ENCODE measurements around the gene HGFAC. TPM values are rescaled to one million over a fixed set of nuclear protein-coding genes. Genes with fewer than 3 reads are reported as not detected.

The HGFAC gene
- total and polyA plus RNA-seq, 2 of the 13 experiments (the other 11 are each of a cell fraction or from before 2014, with no cell fraction given) = 8.5 to 63.6 TPM

DNA sequence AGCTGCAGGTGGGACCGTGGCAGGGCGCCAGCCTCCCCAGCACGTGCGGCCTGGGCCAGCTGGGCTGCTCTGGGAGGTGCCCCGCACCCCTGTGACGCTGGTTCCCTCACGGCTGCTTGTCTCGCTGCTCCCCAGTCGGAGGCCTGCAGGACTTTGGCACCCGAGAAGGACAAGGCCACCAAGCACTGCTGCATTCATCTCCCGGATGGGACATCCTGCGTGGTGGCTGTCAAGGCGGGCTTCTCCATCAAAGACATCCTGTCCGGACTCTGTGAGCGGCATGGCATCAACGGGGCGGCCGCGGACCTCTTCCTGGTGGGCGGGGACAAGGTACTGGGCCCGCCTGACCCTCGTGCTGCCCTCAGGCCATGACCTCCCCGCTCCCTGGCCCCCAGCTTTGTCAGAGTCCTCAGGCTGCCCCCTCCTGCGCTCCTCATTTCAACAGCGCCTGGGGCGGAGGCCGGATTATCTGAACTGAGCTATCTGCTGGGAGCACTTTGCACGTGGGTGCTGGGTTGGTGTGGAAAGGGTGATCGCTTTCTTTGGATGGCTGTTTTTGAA lies 19.4 kb upstream of the HGFAC start:
- ATAC-seq (no peak), FAIRE-seq (no peak), DNase-seq (ENCODE audit: low spot score) (no peak)
- H3K27me3 ChIP-seq (ENCODE audit: control insufficient read depth in 1 of 2, insufficient read depth in 2 of 2, low read length in 2 of 2) = no peaks in the 10 kb centered on the region
- no peak overlapping the region for H3K27ac ChIP-seq (ENCODE audit: extremely low read length, insufficient read depth, low read length)
- H4K20me1 ChIP-seq (ENCODE audit: insufficient read depth, low read length) = no peaks in the 10 kb centered on the region
- H3K9ac ChIP-seq (ENCODE audit: insufficient read depth, low read depth, low read length) = no peak overlapping the region
- H3K36me3 ChIP-seq (replicated peaks in 1 of 2; ENCODE audit: control insufficient read depth in 1 of 2, insufficient read depth in 2 of 2, low read length in 2 of 2) = peaks cover 14 to 58% of the 10 kb centered on the region in 2 experiments; a peak in 4 of 5 replicates
- H3K4me1 ChIP-seq (ENCODE audit: insufficient read depth, low read length) = no peaks in the 10 kb centered on the region
- H3K4me3 ChIP-seq (replicated peaks in 1 of 3; ENCODE audit: insufficient read depth in 1 of 3, low read depth in 2 of 3, low read length in 3 of 3) = no peak overlapping the region
- H3K4me2 ChIP-seq (ENCODE audit: low read depth, low read length) = no peak overlapping the region
- no CpG with 5 or more reads among the region's 29 CpGs for WGBS (ENCODE audit: low lambda C conversion rate)
- H3K9me3 ChIP-seq (ENCODE audit: low read length) = no peaks in the 10 kb centered on the region
- BruUV-seq (replicated peaks) = no TSS peak
- no peaks in the 10 kb centered on the region for H3K79me2 ChIP-seq (ENCODE audit: insufficient read depth, low read length)
- CTCF ChIA-PET (ENCODE audit: low intra/inter-chr PET ratio, low total read pairs) = no interaction called here
- POLR2A ChIA-PET = no interaction called here
- TF ChIP-seq GATAD1 (CRISPR knock-in tag; IDR thresholded peaks at IDR 0.05) (no peak), REPIN1 (CRISPR knock-in tag; IDR thresholded peaks at IDR 0.05; ENCODE audit: borderline replicate concordance, low read depth) (no peak), ZSCAN12 (CRISPR knock-in tag; IDR thresholded peaks at IDR 0.05) (no peak)
- TF ChIP-seq, protein P1, sequence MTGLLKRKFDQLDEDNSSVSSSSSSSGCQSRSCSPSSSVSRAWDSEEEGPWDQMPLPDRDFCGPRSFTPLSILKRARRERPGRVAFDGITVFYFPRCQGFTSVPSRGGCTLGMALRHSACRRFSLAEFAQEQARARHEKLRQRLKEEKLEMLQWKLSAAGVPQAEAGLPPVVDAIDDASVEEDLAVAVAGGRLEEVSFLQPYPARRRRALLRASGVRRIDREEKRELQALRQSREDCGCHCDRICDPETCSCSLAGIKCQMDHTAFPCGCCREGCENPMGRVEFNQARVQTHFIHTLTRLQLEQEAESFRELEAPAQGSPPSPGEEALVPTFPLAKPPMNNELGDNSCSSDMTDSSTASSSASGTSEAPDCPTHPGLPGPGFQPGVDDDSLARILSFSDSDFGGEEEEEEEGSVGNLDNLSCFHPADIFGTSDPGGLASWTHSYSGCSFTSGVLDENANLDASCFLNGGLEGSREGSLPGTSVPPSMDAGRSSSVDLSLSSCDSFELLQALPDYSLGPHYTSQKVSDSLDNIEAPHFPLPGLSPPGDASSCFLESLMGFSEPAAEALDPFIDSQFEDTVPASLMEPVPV (CRISPR knock-in tag; IDR thresholded peaks at IDR 0.05) = no peak
- TF ChIP-seq, protein P2, sequence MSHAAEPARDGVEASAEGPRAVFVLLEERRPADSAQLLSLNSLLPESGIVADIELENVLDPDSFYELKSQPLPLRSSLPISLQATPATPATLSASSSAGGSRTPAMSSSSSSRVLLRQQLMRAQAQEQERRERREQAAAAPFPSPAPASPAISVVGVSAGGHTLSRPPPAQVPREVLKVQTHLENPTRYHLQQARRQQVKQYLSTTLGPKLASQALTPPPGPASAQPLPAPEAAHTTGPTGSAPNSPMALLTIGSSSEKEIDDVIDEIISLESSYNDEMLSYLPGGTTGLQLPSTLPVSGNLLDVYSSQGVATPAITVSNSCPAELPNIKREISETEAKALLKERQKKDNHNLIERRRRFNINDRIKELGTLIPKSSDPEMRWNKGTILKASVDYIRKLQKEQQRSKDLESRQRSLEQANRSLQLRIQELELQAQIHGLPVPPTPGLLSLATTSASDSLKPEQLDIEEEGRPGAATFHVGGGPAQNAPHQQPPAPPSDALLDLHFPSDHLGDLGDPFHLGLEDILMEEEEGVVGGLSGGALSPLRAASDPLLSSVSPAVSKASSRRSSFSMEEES (CRISPR knock-in tag; IDR thresholded peaks at IDR 0.05) = no peak
- intact Hi-C loops (cut with micrococcal nuclease; ENCODE audit: unreplicated experiment) = no loop called here
- no peak overlapping the region for H2AFZ ChIP-seq (ENCODE audit: low read length)
- in situ Hi-C loops (cut with HindIII; ENCODE audit: extremely low pct_ligation_motif_present, low pct_unique_long_range_greater_than_20kb) = no loop called here

All from HepG2 (cell line).